ENCODE measurements around the gene KLF6.

KLF6 gene

DNA sequence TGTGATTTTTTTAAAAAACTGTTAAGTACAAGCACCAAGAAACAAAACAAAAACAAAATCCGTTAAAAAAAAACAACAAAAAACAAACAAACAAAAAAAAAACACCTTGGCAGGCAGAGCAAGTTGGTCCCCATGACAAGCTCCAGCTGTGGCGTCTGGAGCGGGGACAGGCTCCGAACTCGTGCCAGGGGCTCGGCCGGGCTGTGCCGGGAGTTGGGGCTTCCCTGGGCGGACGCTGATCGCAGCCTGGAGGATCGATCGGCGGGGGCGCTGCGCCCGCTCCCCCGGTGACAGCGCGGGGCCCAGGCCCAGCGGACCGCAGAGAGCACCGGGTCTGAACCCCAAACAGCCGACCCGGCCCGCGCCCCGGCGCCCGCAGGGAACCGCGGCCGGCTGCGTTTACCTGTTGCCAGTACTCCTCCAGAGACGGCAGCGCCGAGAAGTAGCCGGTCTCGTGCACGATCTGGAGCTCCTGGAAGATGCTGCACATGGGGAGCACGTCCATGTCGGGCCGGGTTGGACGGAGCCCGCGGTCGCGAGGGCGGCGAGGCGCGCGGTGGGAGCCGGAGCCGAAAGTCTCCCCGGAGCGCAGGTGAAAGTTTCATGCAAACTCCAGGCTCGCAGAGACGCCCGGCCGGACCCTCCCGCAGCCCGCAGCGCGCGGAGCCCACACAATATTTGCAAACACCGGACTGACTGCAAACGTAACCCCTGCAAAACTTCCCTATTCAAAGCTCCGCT is at the start of gene KLF6:
Gene KLF6, minus strand, starts transcription at position 700 of the 741 bp plus-strand sequence. Its CDS starts 195 bp downstream, at position 505.
- DNase-seq, result no peak

DNA sequence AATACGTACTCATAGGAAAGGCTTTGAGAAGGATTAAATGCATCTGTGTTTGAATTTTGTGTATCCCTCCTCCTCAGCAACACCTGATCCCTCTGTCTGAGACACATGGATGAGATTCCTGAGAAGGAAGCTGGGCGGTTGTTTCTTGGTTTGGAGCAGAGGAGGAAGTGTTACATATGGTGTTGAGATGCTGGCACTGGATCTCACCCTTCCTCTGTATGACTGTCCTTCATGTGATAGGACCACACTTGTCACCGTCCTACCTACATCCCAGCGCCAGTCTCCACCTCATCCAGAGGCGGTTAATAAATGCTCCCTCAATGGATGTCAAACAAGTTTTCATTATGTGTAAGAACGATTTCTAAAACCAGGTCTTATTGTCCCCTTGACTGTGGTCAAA is 49.4 kb upstream of the KLF6 start:
- no peak for DNase-seq

DNA sequence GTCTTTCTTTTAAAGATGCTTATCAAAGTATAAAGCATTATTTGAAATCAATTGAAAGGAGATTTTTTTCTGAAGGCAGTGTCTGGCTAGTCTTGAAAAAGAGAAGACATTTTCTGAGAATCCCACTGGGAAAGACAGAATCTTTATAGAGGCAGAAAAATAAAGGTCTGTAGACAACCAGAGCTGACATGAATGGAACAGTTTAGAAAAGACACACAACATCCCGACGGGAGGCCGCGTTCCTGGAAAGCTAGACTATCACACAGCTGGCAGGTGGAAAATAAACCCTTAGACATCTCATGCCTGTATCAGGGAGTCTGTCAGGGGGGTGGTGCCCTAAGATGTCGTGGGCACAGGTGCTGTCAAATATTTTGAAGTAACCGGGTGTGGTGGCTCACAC is 48.0 kb upstream of the KLF6 start:
- no peak for DNase-seq

DNA sequence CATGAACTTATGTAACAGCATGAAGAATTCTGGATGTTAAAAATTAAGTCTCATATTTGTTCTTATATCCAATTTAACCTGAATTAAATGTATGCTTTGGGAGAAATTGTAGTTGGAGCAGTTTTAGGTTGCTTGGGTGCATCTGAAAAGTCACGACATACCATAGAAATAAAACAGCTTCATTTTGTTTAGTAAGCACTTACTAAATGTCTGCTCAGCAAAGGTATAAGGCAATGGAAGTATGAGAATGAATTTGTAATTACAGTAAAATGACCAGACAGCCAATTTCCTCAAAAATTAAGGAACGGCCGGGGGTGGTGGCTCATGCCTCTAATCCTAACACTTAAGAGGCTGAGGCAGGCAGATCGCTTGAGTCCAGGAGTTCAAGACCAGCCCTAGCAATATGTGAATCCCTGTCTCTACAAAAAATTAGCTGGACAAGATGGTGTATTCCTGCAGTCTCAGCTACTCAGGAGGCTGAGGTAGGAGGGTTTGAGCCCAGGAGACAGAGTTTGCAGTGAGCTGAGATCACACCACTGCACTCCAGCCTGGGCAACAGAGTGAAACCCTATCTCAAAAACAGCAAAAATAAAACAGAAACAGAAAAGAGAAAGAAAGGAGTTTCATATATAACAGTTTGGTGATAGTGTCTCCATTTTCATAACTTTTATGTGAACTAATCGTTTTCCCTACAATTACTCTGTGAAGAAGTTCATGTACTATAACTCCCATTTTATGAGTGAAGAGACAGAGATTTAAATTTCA is 47.2 kb upstream of the KLF6 start:
- no peak for DNase-seq

DNA sequence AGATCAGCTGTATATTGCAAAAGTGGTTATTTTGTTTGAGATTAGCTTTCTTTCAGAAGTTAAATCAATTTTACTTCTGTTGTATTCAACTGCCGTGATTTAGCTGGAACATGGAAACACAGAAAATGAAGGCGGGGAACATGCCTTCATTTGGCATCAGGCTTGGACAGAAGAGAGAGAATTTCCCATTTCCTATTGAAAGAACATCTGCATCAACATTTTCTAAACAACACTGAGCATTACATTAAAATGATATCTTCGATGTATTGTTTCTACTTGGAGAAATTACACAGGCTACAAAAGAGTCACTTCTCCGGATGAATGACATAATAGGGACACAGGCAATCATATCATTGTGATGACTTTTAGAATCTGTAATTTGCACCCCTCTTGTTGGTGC is 46.6 kb upstream of the KLF6 start:
- no peak for DNase-seq

DNA sequence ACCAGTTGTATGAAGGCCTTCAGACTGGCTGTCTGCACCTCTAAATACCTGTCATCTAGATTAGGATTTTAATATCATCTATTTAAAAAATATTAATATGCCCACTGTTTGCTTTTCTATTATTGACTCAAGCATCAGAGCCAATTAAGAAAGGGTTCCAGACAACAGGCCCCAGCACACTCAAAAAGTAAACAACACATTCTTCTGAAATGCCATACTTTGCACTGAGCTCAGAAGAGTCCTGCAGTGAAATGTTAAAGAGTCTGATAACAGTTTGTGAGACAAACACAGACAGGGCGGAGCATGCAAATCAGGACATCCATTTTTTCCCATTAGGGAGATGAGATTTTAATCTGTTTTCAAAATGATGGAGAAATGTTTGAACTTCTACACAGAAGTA is 45.9 kb upstream of the KLF6 start:
- no peak for DNase-seq

DNA sequence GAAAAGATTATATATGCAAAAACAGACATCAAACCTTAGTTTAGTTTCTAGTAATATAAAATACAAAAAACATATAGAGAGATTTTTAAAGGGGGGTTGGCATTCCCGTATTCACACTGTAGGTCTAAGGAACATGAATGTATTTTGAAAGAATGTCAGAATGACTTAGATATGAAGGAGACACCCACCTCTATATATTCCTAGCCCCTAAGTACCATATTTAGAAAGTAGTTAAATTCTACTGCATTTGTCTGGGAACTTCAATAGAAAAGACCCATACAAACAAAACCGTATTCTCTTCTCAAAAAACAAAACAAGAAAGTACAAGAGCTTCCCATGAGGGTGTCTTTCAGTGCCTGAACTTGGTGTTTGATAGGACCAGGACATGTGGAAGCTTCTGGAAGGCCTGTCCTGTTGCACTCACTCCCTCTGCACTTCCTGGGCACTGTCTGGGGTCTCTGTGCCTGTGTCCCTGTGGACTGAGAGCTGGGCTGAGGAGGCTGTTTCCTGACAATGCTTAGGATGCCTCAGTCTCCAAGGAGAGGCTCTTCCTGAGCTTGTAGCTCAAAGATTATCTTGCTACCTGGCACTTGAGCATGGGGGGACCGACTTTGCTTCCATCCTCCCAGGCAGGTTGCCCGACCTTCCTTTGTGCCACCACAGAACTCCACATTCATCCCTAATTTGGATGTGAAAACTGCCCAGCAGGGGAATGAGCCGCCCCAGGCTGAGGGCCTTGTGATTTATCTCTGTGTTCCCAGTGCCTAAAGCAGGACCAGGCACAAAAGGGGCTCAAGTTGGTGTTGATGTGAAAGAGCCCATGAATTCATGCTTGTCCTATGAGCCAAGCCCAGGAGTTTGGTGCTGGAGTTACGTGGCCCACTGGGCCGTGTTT is 44.4 kb upstream of the KLF6 start:
- no peak for DNase-seq

DNA sequence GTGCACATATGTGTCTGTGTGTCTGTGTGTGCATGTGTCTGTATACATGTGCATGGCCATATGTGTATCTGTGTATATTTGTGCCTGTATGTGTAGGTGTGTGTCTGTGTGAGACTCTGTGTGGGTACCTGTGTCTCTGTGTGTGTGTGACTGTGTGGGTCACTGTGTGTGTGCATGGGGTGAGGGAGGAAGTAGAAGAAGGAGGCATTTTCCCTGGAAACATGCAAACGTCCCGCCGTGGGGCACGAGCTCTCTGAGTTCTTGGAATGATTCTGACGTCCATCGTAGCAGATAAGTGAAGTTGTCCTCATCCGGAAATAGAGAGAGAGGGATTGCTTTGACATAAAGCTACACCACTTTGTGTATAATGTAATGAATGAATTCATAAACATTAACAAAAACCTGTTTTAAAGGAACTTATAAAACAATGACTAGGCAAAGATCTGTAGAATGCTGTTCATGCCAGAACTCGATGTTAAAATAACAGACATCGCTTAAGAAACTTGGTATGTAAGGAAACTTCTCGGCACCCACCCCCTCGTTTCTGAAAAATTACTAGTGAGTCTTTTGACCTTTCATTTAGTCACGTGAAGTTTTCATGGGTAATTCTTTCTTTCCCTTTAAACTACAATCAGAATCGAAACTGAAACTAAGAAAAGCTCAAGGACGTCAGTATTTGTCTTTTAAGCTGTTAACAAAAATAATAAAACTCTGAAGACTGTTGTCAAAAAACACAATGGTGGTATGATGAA is 43.6 kb upstream of the KLF6 start:
- no peak for DNase-seq

DNA sequence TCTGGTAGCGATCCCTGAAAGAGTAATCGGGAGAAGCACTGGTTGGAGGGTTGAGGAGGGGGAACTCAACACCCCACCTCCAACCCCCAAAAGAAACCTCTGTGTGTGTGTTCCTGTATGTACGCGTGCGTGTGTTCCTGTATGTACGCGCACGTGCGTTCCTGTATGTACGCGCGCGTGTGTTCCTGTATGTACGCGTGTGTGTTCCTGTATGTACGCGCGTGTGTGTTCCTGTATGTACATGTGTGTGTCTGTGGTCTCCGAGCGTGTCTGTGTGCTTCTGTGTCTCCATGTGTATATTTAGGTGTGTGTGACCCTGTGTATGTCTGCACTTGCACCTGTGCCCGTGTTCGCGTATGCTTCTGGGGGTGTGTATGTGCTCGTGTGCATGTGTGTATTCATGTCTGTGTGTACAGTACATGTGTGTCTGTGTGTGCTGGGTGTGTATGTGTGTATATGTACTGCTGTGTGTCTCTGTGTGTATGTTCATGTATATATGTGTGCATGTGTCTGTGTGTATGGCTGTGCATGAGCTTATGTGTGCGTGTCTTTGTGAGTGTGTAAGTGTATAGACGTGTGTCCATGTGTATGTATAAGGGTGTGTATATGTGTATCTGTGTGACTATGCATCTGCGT is 42.9 kb upstream of the KLF6 start:
- DNase-seq, result no peak

DNA sequence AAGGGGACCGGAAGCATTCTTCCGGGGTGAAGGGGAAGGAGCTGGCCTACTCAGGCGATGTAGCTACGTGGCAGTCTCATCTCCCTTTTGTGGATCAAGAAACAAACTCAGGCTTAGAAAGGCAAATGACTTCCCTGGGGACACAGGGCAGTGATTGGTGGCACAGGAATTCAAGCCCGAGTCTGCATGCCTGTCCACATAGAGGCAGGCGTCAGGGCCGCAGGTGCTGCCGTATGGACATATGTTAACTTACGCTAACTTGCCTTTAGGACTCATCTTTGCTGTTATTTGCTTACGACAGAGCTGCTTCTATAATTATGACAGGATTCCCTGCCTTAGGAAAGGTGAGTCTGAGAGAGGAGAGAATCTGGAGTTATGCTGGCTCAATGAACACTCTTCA is 42.3 kb upstream of the KLF6 start:
- no peak for DNase-seq

DNA sequence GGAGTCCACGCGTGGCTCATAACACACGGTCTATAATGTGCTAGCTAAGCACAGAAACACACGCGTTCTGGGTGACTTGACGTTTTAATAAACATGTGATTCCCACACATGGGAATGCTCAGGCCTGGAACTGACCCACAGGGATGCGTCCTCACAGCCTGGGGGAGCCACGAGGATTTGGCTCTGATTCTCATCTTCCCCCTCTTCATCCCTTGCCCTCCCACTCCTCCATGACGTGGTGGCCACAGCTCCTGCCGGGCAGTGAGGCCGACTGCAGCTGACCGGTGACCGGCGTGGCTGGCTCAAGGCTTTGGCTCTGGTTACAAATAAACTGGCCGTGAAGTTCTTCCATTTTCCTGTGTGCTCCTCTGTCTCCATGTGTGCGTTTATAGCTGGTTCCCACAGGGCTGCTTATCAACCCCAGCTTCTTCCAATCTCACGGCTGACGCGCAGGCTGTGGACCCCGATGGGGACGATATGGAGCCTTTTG is 40.9 kb upstream of the KLF6 start:
- no peak for DNase-seq

DNA sequence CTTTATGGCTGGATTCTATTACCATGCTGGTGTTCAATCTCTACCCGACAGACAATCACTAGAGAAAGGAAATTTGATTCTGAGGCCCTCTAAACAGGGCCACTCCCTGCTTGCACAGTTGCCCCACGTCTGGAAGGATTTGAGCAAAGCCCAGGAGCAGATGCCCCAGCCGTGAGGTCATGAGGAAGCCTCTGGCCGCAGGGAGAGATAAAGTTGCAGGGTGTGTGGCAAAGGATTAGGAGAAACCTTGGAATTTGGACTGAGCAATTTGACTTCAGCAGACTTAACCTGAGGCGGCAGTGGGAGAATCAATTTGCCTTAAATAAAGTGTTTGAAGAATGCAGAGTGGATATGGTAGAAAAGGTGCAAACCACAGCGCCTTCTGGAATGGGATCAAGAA is 40.2 kb upstream of the KLF6 start:
- DNase-seq, result no peak

DNA sequence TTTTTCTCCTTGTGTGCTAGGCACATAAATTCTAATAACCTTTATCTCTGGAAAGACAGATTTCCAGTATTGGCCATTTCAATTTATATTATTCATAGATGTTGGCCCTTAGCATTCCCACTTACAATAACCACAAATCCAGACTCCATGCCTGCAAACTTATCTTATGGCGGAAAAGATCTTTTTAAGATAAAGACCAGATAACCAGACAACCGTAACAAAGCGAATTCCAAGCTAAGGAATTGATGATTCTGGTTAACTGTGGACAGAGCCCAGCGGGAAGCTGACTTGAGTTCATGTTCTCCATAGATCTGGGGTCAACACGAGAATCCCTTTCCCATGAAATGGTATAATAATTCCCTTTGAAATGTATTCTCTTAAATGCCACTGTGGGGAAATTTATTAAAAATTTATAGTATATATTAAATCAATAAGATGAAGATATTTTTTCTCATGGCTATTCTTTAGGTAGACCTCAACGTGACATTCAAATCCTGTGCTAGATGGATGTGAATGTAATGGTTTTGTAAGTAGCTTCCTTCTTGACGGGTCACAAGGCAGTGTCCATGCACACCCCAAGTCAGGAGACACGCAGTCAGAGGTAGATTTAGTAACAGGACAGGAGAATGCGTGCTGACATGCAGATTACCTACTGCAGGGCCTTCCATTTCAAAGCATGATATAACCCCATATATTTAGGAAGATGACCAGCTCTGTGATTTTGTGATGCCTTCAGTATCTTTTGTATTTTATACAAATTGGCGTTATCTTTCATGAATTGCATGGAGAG is 37.7 kb upstream of the KLF6 start:
- no peak for DNase-seq

DNA sequence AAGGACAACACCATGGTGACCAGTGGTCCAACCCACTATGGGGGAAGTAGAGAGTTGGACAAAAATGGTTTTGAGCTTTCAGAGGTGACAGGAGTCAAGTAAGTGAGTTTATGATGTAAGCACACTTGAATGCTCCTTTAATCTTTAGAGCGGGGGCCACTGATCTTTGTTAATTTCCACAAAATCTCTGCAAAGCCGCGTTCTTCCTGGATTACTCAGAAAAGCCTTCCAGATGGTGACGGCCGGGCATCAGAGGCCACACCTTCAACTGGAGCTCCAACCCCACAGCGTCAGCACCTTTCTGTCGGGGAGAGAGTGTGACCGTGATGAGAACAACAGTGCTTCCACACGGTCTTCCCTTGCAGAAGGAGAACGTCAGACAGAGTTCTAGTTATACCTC is 35.2 kb upstream of the KLF6 start:
- DNase-seq, result no peak

DNA sequence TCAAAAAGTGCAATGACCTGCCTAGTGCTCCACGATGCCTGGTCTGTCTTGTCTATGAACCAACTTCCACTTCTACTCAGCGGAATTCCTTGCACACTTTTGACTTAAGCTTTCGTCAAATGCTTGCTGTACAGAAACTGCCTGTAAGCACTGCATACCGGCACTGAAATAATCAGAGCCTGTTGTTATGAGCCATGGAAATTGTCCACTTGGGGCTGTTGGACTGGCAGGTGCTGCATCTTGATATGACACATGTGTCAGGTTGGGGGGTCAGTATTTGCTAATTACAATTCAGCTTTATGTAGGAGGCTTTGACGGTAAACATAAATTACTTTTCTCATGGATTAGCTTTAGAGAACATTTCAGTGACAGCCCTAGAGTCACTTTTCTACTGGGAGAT is 32.0 kb upstream of the KLF6 start:
- DNase-seq, result no peak

DNA sequence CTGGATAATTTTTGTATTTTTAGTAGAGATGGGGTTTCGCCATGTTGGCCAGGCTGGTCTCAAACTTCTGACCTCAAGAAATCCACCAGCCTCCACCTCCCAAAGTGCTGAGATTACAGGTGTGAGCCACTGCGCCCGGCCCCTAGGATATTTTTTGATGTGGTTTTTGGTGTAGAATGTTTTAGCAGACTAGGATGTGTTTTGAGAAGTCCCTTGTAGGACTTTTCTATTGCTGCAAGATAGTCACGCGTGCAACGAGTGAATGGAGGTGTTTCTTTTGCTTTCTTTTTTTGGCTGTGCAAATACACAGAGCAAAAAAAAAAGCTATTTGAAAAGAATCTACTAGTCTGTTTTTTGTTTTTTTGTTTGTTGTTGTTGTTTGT is 29.8 kb upstream of the KLF6 start:
- DNase-seq, result no peak

DNA sequence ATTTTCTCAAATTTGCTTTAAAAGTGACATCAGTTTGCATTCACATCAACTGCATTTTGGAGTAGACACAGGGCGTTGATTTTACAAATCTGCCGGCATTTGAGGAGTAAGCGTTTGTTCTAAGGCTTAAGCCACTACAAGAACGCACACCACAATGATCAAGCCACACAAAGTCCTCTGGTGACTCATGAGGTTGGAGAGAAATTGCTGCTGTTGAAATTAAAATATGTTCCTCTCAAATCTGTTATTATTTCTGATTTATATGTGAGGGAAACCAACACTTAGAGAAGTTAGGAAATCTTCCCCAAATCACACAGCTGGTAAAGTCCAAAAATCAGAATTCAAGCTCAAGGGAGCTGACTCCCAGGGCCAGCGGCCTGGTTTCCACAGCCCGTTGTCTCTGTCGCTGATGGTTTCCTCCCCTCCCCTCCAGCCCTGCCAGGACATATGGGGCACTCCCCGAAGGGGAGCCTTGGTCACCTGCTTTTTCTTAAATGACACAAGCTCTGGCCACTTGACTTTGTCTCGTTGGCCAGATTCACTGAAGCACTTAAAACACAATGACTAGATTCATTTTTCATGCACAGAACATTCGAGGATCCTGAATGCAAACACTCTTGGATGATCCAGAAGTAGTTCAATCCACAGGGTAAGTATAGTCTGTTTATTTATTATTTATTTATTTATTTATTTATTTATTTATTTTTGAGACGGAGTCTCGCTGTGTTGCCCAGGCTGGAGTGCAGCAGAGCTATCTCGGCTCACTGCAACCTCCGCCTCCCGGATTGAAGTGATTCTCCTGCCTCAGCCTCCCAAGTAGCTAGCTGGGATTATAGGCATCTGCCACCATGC is 29.2 kb upstream of the KLF6 start:
- no peak for DNase-seq

DNA sequence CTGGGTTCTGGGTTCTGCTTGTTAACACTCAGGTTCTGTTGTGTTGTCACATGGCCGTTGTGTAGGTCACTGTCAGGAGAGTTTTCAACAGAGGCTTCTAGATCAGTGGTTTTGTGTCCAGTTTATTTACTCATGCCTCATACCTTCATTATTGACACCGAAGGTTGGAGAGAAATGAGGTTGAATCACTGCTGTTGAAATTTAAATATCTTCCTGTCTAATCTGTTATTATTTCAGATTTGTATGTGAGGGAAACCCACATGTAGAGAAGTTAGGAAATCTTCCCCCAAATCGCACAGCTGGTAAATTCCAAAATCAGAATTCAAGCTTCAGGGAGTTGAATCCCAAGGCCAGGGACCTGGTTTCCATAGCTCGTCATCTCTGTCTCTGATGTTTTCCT is 28.3 kb upstream of the KLF6 start:
- DNase-seq, result no peak

DNA sequence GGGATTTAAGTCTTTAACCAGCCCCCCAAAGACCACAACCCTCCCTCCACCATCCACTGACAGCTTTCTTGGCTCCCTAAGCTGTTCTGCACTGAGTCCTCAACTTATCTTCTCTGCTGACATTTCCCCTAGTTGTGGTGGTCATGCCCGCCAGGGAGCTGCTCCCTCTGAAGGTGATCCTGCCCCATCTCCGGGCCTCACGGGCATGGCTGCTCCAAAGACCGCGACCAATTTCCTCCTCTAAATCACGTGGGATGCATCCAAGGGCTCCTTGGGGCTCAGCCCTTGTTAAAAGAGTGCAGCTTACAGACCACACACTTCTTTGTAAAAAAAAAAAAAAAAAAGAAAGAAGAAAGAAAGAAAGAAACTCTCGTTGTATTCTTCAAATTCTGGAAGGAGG is 27.1 kb upstream of the KLF6 start:
- DNase-seq, result no peak

DNA sequence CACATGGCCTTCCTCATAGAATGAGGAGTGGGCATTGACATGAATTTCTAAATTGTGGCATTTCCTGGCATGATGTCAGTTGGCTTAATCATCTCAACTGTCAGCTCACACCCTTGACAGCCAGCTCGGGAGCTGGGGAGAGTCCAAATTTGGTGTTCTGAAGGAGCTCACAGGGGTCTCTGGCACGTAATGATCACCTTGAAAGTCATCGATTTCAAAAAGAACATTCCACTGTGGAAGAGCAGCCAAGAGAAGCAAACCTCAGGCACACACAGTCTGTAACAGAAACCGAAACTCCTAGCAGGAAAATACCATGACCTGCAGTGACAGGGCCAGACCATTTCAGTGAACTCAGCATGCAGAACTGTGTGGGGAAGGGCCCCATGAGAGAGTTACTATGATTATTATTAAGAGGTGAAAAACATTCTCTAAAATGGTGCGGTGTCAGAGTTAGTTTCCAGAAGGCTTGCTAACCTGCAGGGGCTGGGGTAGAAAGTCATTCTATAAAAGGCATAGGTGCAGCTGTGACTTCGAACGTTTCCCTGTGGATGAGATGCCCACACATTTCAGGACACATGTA is 26.4 kb upstream of the KLF6 start:
- DNase-seq, result no peak

Data from NCI-H1048 (cell line).